GM19467 (cell line): Measurements from ENCODE around the gene OR10H2.
"Not testable (repeated sequence)": the region's sequence is repeated elsewhere in the genome, so short reads cannot be mapped to it uniquely, and the experiment has no call there.

Source experiments
- ATAC-seq: cut with Tn5 transposase; IDR thresholded peaks from one replicate; pipeline ENCODE4 v1.9.1; 2021; ENCODE audit warnings: mild to moderate bottlenecking, moderate library complexity; ENCODE audit not compliant: unreplicated experiment

Gene OR10H2, protein sequence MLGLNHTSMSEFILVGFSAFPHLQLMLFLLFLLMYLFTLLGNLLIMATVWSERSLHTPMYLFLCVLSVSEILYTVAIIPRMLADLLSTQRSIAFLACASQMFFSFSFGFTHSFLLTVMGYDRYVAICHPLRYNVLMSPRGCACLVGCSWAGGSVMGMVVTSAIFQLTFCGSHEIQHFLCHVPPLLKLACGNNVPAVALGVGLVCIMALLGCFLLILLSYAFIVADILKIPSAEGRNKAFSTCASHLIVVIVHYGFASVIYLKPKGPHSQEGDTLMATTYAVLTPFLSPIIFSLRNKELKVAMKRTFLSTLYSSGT

DNA sequence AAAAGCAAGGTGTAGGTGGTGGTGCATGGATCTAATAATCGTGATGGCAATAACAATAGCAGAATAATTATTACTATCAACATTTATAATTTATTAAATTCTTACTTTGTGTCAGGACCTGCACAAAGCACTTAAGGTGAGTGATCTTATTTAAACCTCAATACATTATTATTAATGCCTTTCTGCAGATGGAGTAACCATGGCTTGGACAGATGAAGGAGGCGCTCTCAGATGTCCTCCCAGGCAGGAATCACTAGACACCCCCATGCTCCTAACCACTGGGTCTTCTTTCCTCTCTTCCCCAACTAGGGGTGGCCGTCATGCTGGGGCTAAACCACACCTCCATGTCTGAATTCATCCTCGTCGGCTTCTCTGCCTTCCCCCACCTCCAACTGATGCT, at the start of gene OR10H2:
OR10H2 (plus strand) TSS at position 301 of the 400 bp plus-strand sequence; CDS start at position 321, 20 bp downstream.
- no peak for ATAC-seq

DNA sequence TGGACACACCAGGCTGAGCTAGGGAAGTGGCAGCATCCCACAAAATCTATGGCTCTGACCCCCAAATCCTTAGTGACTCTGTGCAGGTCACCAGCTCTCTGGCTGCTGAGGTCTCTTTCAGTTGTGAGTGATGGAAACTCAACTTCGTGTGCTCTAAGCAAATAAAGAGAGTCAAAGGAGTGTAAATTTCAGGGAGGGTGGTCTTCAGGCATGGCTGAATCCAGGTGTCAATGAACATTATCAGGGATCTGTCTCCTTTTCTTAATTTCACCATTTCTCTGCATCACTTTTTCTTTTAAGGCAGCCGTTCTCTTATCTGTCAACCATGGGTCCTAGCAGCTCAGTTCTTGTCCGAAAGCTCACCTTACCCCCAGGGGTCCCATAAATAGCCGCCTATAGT, 48.7 kb upstream of the OR10H2 start:
- no peak for ATAC-seq

DNA sequence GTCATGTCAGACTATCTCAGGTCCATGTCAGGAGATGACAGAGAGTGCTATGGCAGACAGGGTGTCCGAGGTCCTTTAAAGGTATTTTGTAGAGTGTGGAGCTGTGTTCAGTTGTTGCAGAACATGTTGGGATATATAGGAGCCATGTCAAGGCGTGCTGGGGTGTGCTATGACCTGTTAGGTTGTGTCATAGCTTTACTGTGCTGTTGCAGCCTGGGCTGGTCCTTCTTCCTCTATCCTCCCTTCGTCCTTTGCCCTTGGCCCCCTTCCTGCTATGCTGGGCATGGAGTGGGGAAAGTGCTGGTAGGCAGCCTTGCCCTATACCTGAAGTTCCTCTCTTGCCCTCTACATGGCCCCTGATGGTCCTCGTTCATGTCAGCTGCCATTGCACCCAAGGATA, 48.0 kb upstream of the OR10H2 start:
- ATAC-seq = not testable (repeated sequence)

DNA sequence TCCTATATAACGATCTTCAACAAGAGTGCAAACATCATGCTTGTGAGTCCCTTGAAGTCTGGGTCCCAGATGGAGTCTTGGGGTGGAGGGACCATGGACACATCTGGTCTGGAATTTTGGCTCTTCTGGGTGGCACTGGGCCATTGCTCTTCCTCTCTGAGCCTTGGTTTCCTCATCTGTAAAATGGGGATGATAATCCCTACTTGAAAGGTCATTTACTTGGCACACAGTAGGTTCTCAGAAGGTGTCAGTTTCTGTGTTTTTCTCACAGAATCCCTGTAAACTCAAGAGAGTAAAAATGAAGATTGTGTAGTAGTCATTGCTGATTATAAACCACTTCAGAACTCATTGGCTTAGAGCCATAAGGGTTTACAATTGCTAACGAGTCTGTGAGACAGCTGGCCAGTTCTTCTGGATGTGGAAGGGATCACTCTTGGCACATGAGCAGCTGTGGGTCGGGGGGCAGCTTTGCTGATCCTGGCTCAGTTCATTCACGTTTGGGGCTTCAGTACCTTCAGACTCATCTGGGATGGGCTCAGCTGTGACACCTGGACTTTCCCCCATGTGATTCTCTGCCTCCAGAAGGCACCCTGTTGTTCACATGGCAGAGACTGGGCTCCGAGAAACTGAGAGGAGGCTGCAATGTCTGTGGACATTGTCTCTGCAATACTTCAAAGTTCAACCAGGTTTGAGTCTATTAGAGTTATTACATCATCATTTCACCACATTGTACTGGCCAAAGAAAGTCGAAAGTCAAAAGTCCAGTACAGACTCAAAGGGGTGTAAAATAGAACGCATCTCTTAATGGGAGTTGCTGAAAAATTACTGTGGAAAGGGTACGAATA, 47.1 kb upstream of the OR10H2 start:
- no peak for ATAC-seq

DNA sequence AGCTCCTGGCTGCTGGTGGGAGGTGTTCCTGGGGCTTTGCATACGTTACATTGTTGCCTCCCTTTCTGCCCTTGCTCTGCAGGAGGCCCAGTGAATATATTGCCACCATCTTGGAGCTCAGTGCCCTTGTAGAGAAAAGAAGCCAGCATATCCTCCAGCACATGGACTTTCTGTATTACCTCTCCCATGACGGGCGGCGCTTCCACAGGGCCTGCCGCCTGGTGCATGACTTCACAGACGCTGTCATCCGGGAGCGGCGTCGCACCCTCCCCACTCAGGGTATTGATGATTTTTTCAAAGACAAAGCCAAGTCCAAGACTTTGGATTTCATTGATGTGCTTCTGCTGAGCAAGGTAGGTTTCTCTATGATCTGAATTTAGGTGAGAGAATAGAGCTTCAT, 44.4 kb upstream of the OR10H2 start:
- ATAC-seq = no peak

DNA sequence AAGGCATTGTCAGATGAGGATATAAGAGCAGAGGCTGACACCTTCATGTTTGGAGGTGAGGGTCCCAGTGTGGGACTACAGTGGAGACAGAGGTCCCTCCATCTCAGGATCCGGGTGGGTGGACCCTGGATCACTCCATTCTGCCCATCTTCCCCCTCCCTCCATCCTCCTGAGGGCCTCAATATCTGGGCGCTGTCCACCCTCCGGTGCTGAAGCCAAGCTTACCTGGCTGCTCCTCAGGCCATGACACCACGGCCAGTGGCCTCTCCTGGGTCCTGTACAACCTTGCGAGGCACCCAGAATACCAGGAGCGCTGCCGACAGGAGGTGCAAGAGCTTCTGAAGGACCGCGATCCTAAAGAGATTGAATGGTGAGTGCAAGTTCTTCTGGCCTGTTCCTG, 43.0 kb upstream of the OR10H2 start:
- no peak for ATAC-seq

DNA sequence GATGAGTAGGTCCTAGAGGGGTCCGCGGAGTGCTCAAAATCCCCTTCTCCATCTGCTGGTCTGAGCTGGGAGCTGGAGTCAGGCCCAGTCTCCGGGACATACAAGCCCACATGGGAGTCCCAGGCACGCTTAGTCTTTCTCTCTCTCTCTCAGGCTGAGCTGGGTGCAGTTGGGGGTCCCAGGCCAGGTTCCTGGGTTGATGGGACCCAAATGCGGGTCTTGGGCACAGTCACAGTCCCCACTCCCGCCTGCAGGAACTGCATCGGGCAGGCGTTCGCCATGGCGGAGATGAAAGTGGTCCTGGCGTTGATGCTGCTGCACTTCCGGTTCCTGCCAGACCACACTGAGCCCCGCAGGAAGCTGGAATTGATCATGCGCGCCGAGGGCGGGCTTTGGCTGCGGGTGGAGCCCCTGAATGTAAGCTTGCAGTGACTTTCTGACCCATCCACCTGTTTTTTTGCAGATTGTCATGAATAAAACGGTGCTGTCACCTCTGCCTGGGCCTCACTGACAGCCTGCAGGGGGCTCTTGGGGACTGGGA, 31.1 kb upstream of the OR10H2 start:
- no peak for ATAC-seq

DNA sequence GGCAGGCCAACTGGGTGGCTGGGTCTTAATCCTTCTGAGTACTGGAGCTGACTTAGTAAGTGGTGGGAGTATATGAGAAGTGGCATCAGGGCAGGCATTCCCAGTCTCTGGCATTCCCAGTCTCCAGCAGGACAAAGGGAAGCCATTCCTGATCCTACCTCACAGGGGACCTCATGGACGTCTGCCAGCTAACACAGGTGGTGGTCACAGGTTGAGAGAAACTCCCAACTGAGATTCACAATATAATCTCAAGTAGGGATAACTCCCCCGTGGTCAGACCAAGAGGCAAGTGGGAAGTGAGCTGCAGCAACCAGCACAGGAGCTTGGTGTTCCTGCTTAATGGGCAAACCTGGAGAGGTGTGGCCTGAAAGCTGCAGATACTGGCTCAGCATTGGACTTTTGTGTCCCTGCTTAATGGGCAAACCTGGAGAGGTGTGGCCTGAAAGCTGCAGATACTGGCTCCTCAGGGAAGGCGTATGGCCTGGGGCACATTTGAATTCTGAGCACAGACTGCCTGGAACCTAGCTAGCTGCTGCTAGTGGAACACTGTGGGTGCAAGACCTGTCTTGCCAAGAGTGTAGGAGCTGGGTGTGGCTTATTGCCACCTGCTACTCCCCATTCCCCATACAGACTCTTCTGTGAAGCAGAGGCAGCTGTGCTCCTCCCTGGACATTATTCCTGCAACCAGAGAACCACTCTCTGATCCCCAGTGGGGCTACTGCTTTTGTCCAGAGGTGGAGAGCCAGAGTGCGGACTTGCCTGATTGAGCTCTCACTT, 25.9 kb upstream of the OR10H2 start:
- no peak for ATAC-seq

DNA sequence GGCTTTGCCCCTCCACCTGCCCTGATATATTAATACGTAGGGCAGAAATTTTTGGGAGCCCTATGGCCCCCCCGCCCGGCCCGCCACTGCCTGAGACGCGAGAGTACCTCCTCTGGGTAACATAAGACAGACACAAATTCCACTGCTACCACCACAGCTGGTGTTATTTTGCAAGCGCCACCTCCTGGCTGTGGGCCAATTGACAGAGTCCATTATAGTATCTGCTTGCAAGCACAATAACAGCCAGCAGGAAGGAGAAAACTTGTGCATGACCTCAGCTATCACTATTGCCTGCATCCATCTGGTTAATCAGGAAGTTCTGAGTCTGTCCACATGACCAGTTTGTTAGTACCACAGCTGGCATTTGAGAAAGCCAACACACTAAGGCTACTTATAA, 25.3 kb upstream of the OR10H2 start:
- no peak for ATAC-seq

DNA sequence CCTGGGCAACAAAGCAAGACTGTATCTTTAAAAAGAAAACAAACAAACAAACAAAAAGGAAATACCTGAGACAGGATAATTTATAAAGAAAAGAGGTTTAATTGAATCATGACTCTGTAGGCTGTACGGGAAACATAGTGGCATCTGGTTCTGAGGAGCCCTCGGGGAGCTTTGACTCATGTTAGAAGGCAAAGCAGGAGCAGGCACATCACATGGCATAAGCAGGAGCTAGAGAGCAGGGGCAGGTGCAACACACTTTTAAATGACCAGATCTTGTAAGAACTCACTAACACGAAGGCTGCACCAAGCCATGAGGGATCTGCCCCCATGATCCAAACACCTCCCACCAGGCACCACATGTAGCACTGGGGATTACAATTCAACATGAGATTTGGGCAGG, 13.2 kb upstream of the OR10H2 start:
- ATAC-seq = no peak

DNA sequence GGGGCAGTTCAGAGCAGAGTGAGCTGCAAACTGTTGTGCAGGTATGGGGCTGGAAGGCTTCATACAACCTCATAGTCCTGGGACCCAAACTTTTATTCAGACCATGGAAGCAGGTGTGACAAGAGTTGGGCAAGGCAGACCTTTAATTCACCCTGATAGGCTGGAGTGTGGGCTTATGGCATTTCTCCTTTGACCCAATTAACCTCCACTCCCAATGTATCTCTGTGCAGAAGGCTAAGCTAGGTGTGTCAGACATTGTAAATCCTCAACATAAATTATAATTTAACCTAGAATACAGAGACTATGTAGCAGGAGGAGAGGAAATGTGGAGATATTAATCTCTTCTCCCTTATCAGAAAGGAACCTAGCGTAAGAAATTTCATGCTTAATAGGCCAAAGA, 12.2 kb upstream of the OR10H2 start:
- ATAC-seq = no peak

DNA sequence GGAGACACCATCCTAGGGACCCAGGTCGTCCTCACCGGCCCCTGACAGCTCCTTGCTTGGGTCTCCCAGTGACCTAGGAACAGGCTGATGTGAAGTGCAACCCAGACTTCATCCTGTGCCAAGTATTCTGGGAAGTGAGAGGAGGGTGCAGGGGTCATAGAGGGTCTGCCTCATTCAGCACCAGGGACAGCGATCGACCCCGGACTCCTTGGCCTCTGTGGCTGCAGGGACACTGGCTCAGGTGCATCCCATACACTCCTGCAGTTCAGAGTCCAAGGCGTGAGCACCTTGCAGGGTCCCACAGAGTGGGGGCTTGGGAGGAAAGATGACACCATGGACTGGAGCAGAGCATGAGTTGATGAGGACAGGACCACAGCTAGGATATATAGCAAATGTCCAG, 10.0 kb upstream of the OR10H2 start:
- ATAC-seq = no peak

DNA sequence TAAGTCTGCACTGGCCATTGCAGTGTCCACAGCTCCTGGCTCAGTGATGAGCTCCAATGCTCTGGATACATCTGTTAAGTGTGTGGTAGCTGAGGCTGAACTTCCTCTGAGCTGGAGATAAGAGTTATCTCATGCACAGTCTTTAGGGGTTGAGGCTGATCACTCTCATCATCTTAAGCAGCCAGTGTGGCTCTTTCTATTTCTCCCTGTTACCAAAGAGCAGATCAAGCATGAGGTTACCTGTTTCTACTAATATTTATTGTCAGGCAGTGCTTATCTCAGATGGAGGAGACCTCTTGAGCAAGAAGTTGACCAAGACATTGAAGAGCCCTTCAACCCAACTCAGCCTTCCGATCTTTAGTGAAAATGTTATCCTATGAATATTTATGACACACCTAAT, 6.6 kb upstream of the OR10H2 start:
- ATAC-seq = no peak

DNA sequence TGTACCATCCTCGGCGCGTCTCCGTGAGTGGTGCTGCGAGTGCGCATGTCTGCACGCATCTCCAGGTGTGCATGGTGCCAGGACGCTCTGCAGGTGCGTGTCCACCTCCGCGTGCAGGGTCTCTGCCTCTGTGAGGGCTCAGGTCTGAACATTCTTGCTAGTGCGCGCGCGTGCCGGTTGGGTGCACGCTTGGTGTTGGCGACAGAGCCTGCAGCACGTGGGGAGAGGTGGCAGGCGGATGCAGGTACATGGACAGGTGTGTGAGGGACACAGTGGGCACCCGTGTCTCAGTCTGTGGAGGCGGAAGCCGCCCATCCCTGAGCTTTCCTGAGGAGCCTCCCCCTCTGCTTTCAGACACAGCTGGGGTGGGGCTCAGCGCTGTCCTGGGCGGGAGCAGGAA, 4.9 kb upstream of the OR10H2 start:
- ATAC-seq = no peak

DNA sequence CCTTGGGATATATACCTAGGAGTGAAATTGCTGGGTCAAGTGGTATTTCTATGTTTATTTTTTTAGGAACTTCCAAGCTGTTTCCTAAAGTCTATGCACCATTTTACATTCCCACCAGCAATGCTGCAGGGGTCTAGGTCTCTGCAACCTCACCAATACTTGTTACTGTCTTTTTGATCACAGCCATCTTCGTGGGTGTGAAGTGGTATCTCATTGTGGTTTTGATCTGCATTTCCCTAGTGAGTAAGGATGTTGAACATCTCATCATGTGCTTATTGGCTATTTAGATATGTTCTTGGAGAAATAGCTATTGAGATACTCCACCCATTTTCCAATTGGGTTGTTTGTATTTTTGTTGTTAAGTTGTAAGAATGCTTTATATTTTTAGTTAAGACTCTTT, 2.7 kb downstream of the OR10H2 start:
- ATAC-seq = no peak

DNA sequence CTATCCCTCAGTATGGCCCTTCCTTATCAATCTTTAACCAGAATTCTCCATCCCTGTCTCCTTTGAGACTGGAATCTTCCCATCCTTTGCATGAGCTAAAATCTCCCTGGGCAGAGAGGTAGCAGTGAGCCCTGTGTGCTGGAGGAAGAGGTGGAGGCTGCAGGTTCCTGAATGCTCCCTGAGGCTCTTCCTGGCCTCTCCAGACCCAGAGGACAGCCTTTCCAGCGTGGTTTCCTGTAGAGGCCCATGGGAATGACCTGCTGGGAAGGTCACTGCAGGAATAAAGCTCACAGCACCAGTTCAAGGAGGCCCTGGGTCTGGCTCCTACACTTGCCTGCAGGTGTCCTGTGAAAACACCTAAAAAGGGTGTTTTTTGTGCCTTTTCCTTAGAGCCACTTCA, 4.6 kb downstream of the OR10H2 start:
- ATAC-seq = no peak

DNA sequence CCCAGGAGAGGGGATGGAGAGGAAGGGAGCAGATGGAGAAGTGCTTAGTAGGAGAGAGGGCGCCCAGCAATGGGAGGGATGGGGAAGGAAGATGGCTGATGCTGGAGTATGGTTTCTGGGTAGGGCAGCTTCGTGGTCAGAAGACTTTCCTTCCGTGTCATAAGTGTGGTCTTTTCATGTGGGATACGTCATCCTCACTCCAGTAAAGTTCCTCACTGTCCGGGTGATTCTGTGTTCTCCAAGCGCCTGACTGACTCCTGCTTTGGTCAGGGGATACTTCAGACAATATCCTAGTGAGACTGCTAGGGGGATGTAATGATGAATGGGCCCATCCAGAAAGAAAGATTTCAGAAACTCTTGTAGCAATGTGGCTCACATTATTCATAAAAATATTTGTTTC, 6.1 kb downstream of the OR10H2 start:
- ATAC-seq = no peak

DNA sequence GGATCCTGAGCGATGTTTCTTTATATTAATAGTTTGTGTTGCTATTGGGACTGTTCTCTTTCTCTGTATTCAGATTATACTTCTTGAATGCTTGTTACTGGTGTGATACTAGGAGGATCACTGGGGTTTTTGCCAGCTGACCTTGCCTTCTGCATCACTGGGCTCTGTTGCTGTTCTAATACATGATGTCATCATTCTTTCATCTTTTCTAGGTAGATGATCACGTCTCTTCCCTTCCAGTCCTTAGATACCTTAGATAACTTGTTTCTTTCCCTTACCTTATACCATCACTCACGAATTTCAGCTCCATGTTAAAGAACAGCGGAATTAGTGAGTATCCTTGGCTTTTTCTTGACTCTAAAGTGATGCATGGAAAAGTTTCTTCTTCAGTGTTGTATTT, 9.9 kb downstream of the OR10H2 start, which contains the start of gene OR10H3:
OR10H3 (plus strand) TSS at position 264 of the 400 bp plus-strand sequence. CDS start 3,408 bp downstream, outside the sequence.
- no peak for ATAC-seq

DNA sequence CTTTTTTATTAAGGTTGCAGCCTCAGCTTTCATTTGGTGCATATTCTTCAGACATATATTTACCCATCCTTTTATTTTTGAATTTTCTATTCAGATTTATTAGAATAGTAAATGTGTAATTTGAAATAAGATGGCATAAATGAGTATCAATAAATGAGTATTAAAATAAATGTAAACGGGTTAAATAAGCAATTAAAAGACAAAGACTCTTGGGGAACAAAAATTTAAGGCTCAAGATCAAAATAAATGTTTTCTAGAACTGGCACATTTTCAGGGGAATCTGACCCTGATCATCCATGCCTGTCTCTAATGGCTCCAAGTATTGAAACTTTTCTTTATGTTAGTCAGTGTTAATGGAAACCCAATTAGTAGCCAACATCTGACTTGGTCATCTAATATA, 13.0 kb downstream of the OR10H2 start:
- ATAC-seq = no peak

DNA sequence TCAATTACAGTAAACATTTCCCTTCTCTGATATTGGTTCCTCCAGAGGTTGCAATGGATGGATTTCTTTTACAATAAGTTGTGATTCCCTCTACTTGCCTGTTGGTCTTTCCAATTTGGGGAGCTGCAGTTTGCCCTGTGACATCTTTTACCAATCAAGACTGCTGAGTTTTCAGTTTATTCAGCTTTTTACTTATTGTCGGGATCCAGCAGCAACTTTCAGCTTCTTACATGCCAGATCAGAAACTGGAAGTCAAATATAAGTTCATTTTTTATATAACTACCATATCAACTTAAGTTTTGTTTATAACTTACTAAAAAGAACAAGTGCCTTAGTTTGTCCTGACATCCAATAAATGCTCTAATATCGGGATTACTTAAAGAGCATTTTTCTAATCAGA, 20.4 kb downstream of the OR10H2 start:
- ATAC-seq = no peak

DNA sequence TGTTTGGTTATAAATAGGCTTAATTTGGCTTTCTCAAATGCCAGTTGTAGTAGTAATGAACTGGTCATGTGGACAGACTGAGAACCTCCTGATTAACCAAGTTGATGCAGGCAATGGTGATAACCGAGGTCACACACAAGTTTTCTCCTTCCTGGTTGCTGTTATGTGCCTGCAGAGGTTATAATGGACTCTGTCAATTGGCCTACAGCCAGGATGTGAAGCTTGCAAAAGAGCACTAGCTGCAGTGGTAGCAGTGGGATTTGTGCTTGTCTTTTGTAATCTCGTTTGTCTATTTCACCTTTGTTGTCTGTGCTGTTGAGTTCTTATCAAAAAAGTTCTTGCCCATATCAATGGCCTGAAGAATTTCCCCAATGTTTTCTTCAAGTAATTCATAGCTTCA, 30.6 kb downstream of the OR10H2 start:
- no peak for ATAC-seq
